NB4 (cell line): Measurements from ENCODE around the gene CREB3L2.

Experiments used
- DNase-seq: peaks from one replicate; pipeline ENCODE4 v3.0.0; 2010; ENCODE audit warnings: low read depth
- H3K4me3 ChIP-seq: one replicate; pipeline ENCODE4 v1.5.1; 2011; ENCODE audit warnings: mild to moderate bottlenecking, low read depth, low read length, moderate library complexity
- MAX ChIP-seq: IDR thresholded peaks from 2 replicates; pipeline ENCODE4 v1.6.1; 2011; ENCODE audit warnings: low read depth, low read length
- MYC ChIP-seq: IDR thresholded peaks from 2 replicates; pipeline ENCODE4 v1.6.1; 2011; ENCODE audit warnings: low read depth, low read length
- POLR2A ChIP-seq: IDR thresholded peaks from 2 replicates; pipeline ENCODE4 v1.6.1; 2011; ENCODE audit warnings: mild to moderate bottlenecking; ENCODE audit not compliant: insufficient read length; ENCODE audit errors: extremely low read depth
- TF ChIP-seq, protein P1 (sequence below): IDR thresholded peaks from one replicate; pipeline ENCODE4 v1.5.1; 2012; ENCODE audit warnings: low read depth, low read length

The CREB3L2 gene

GRCh38 chr7:138033241-138033640 is 31.4 kb upstream of the CREB3L2 start:
- TF ChIP-seq, protein P1, sequence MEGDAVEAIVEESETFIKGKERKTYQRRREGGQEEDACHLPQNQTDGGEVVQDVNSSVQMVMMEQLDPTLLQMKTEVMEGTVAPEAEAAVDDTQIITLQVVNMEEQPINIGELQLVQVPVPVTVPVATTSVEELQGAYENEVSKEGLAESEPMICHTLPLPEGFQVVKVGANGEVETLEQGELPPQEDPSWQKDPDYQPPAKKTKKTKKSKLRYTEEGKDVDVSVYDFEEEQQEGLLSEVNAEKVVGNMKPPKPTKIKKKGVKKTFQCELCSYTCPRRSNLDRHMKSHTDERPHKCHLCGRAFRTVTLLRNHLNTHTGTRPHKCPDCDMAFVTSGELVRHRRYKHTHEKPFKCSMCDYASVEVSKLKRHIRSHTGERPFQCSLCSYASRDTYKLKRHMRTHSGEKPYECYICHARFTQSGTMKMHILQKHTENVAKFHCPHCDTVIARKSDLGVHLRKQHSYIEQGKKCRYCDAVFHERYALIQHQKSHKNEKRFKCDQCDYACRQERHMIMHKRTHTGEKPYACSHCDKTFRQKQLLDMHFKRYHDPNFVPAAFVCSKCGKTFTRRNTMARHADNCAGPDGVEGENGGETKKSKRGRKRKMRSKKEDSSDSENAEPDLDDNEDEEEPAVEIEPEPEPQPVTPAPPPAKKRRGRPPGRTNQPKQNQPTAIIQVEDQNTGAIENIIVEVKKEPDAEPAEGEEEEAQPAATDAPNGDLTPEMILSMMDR = no peak
- TF ChIP-seq MYC = no peak
- no peak for TF ChIP-seq POLR2A
- TF ChIP-seq MAX = no peak
- no peak for DNase-seq
- H3K4me3 ChIP-seq = no peak overlapping the region

DNA sequence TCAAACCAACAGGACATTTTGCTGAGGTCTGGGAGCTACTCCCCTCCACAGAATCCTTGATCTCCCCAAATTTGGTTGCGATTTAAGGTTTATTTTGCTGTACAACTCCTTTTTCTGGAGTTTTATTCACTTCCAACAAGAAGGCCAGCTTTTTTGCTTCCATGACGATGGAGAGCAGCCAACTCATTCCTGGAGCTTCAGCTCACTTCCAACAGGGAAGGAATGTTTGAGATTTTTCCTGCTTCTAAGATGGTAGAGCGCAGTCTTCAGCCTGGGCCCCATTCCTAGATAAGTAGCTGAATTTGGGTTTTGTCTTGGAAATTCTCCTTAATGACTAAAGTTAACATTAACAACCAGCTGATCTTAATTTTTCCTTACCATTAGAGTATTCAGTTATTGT is 30.9 kb upstream of the CREB3L2 start:
- no peak for DNase-seq
- TF ChIP-seq, protein P1 = no peak
- TF ChIP-seq MYC (no peak), MAX (no peak), POLR2A (no peak)
- H3K4me3 ChIP-seq = no peak overlapping the region

DNA sequence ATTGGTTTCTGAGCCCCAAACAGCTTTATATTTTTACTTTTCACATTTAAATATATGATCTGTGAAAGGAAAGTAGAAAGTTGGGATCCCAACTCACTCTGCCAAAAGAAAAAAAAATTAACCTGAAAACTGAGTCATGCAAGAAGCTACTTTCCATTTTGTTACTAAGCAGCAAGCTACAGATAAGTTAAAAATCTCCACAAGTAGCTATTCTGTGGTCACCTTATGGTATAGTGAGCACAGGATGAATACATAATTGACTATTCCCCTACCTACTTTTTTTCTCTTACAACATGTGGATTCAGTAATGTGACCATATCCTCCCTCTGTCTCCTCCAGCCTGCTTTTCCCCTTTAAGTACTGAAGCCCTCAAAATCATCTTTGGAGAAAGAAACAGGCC is 30.3 kb upstream of the CREB3L2 start:
- TF ChIP-seq MAX = no peak
- DNase-seq = no peak
- H3K4me3 ChIP-seq = no peak overlapping the region

DNA sequence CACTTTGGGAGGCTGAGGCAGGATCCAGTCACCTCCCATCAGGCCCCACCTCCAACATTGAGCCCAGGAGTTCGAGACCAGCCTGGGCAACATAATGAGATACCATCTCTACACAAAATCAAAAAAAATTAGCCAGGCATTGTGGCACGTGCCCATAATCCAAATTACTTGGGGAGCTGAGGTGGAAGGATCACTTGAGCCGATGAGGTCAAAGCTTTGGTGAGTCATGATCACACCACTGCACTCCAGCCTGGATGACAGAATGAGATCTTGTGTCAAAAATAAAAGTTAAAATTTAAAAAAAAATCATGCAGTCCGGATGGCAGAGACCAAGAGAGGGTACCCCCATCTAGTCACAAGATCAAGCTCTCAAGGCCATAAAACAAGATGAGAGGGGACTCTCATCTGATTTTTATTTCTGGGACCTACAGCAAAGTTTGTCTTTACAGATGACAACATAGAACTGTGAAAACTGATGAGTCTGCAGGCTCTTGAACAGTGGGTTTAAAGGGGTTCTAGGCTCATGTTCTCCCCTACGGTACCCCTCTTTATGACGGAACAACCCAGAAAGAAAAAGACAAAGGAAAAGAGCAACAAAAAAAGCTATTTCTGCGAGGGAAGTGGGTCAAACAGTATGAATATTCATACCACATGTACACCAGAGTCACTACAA is 28.9 kb upstream of the CREB3L2 start:
- H3K4me3 ChIP-seq = no peak overlapping the region
- no peak for TF ChIP-seq MYC
- TF ChIP-seq POLR2A = no peak
- DNase-seq = no peak

- DNase-seq = no peak
- TF ChIP-seq, protein P1 = no peak
- no peak for TF ChIP-seq MYC
- no peak for TF ChIP-seq MAX
- no peak for TF ChIP-seq POLR2A
- no peak overlapping the region for H3K4me3 ChIP-seq
These were observed 28.1 kb upstream of the CREB3L2 start for GRCh38 chr7:138029941-138030340.

- H3K4me3 ChIP-seq = no peak overlapping the region
- TF ChIP-seq POLR2A (no peak), MAX (no peak), MYC (no peak)
- TF ChIP-seq, protein P1 = no peak
- DNase-seq = no peak
These were observed 27.2 kb upstream of the CREB3L2 start for GRCh38 chr7:138029126-138029525.

GRCh38 chr7:138027100-138027499 is 25.2 kb upstream of the CREB3L2 start:
- H3K4me3 ChIP-seq = no peak overlapping the region
- DNase-seq = no peak
- TF ChIP-seq POLR2A (no peak), MAX (no peak), MYC (no peak)
- TF ChIP-seq, protein P1 = no peak
